Osteoblast (primary cell): ENCODE measurements around the gene TULP4. TPM values are rescaled to one million over a fixed set of nuclear protein-coding genes. Genes with fewer than 3 reads are reported as not detected.

Experiments
- DNase-seq: peaks from one replicate; pipeline ENCODE4 v3.0.0; 2011; ENCODE audit warnings: low spot score, mixed read lengths; ENCODE audit not compliant: insufficient read length; ENCODE audit errors: missing footprints
- H2AFZ ChIP-seq: 2 replicates; pipeline ENCODE4 v1.6.0; 2011; ENCODE audit warnings: mild to moderate bottlenecking, low read length
- H3K27ac ChIP-seq: 2 replicates; pipeline ENCODE4 v1.5.1; 2011; ENCODE audit warnings: mild to moderate bottlenecking, low read depth, low read length, moderate library complexity
- H3K27me3 ChIP-seq: 2 replicates; pipeline ENCODE4 v1.6.0; 2012; ENCODE audit warnings: mild to moderate bottlenecking, control low read depth, inconsistent platforms, low read length, moderate library complexity; ENCODE audit not compliant: insufficient read depth
- H3K36me3 ChIP-seq: 2 replicates; pipeline ENCODE4 v1.5.1; 2011; ENCODE audit warnings: mild to moderate bottlenecking, low read length, control low read depth, moderate library complexity; ENCODE audit not compliant: insufficient read depth
- H3K4me1 ChIP-seq: 2 replicates; pipeline ENCODE4 v1.5.1; 2011; ENCODE audit warnings: mild to moderate bottlenecking, low read length, control low read depth, moderate library complexity; ENCODE audit not compliant: insufficient read depth
- H3K4me2 ChIP-seq: 2 replicates; pipeline ENCODE4 v1.6.0; 2011; ENCODE audit warnings: mild to moderate bottlenecking, low read length; ENCODE audit not compliant: insufficient read depth
- H3K4me3 ChIP-seq: fragments of 200-600 bp; sonication (generic); 3 replicates; pipeline ENCODE4 v1.5.1; 2012; ENCODE audit warnings: mild to moderate bottlenecking, low read length, inconsistent platforms; ENCODE audit not compliant: insufficient read depth
- H3K79me2 ChIP-seq: 2 replicates; pipeline ENCODE4 v1.6.0; 2012; ENCODE audit warnings: mild to moderate bottlenecking, low read length, control low read depth, inconsistent platforms; ENCODE audit not compliant: insufficient read depth
- H3K9me3 ChIP-seq: 2 replicates; pipeline ENCODE4 v1.5.1; 2011; ENCODE audit warnings: low read depth, low read length, control low read depth
- H4K20me1 ChIP-seq: 2 replicates; pipeline ENCODE4 v1.6.0; 2012; ENCODE audit warnings: mild to moderate bottlenecking, low read length, control low read depth; ENCODE audit not compliant: insufficient read depth
- total RNA-seq: library from RNA; depleted of rRNA; stranded (reverse); fragments of >200 nt; gene quantifications from 2 replicates; pipeline ENCODE4 v1.2.3, GENCODE V29; 2012
- TF ChIP-seq, protein P1 (sequence below): IDR thresholded peaks from 2 replicates; pipeline ENCODE4 v1.5.1; 2011; ENCODE audit warnings: mild to moderate bottlenecking, low read depth, low read length, moderate library complexity; ENCODE audit errors: extremely low read depth

The TULP4 gene
- total RNA-seq, 1 donor = 172 TPM

DNA sequence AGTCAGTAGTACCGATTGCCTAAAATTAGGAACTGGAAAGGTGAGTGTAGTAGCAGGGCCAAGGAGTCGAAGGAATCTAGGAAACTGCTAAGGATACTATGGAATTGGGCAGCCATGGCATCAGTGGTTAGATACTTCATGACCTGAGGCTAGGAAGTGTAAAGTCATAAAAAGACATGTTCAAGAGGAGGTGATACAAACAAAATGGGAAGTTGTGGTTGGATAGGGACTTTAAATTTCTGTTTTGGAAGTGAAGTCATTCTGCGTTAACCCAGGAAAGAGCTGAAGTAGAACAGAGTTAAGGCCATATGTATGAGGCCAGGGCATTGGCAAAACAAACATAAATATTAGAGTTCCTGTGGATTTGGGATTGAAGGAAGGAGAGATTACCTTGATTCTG, 159.1 kb downstream of the TULP4 start:
- TF ChIP-seq, protein P1, sequence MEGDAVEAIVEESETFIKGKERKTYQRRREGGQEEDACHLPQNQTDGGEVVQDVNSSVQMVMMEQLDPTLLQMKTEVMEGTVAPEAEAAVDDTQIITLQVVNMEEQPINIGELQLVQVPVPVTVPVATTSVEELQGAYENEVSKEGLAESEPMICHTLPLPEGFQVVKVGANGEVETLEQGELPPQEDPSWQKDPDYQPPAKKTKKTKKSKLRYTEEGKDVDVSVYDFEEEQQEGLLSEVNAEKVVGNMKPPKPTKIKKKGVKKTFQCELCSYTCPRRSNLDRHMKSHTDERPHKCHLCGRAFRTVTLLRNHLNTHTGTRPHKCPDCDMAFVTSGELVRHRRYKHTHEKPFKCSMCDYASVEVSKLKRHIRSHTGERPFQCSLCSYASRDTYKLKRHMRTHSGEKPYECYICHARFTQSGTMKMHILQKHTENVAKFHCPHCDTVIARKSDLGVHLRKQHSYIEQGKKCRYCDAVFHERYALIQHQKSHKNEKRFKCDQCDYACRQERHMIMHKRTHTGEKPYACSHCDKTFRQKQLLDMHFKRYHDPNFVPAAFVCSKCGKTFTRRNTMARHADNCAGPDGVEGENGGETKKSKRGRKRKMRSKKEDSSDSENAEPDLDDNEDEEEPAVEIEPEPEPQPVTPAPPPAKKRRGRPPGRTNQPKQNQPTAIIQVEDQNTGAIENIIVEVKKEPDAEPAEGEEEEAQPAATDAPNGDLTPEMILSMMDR = no peak
- H3K36me3 ChIP-seq = peaks cover 2% of the 10 kb centered on the region
- no peaks in the 10 kb centered on the region for H4K20me1 ChIP-seq
- no peak overlapping the region for H3K4me3 ChIP-seq
- H3K4me2 ChIP-seq = no peak overlapping the region
- DNase-seq = no peak
- no peak overlapping the region for H2AFZ ChIP-seq
- H3K27me3 ChIP-seq = no peaks in the 10 kb centered on the region
- no peaks in the 10 kb centered on the region for H3K9me3 ChIP-seq
- H3K4me1 ChIP-seq = peaks cover 17% of the 10 kb centered on the region
- H3K79me2 ChIP-seq = no peaks in the 10 kb centered on the region
- no peak overlapping the region for H3K27ac ChIP-seq

DNA sequence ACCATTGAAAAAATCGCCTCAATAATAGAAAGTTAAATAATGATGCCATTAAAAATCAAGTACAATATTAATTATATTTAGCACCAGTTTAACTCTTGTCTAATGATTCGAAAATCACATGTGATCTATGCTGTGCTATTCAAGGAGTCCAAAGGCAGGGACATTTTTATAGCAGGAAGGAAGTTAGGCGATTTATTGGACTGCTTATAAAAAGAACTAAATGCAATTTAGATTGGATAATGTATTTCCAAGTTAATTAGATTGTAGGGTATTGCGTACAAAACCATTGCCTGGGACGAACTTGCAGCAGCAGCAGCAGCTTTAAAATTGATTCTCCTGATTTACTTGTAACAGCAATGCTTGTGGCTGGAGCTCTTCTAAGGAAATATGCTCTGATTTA, 160.2 kb downstream of the TULP4 start:
- peaks cover 17% of the 10 kb centered on the region for H3K4me1 ChIP-seq
- DNase-seq = no peak
- TF ChIP-seq, protein P1 = no peak

DNA sequence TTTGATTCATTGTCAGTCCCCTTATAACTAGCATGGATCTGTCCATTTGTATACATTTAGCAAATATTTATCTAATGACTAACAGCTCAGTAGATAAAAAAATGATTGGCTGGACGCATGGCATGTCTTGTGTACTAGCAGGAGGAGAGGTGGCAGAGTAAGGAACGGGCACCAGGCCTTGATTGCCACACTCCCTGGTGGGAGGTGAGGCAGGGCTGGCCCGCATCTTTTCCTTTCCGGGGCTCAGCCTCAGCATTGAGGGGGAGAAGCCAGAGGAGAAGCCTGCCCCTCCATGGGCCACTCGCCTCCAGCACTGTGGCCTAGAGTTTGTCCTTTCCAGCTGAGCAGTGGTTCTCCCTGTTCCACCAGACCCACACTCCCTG, 162.7 kb downstream of the TULP4 start:
- no peak overlapping the region for H2AFZ ChIP-seq
- H3K27me3 ChIP-seq = no peaks in the 10 kb centered on the region
- H3K27ac ChIP-seq = peak overlapping the region; percentile 67
- H3K79me2 ChIP-seq = no peaks in the 10 kb centered on the region
- H4K20me1 ChIP-seq = no peaks in the 10 kb centered on the region
- peak overlapping the region; percentile 28 for H3K4me2 ChIP-seq
- peak; percentile 85 for DNase-seq
- H3K4me3 ChIP-seq = no peak overlapping the region
- TF ChIP-seq, protein P1 = no peak
- no peaks in the 10 kb centered on the region for H3K9me3 ChIP-seq
- peaks cover 17% of the 10 kb centered on the region for H3K4me1 ChIP-seq
- peaks cover 8% of the 10 kb centered on the region for H3K36me3 ChIP-seq

More for the DNA sequence above, 160.2 kb downstream of the TULP4 start:
- no peak overlapping the region for H3K27ac ChIP-seq
- no peaks in the 10 kb centered on the region for H3K9me3 ChIP-seq
- no peaks in the 10 kb centered on the region for H3K79me2 ChIP-seq
- H3K4me3 ChIP-seq = no peak overlapping the region
- no peaks in the 10 kb centered on the region for H3K27me3 ChIP-seq
- H3K4me2 ChIP-seq = no peak overlapping the region
- H2AFZ ChIP-seq = no peak overlapping the region
- no peaks in the 10 kb centered on the region for H4K20me1 ChIP-seq
- peaks cover 6% of the 10 kb centered on the region for H3K36me3 ChIP-seq

DNA sequence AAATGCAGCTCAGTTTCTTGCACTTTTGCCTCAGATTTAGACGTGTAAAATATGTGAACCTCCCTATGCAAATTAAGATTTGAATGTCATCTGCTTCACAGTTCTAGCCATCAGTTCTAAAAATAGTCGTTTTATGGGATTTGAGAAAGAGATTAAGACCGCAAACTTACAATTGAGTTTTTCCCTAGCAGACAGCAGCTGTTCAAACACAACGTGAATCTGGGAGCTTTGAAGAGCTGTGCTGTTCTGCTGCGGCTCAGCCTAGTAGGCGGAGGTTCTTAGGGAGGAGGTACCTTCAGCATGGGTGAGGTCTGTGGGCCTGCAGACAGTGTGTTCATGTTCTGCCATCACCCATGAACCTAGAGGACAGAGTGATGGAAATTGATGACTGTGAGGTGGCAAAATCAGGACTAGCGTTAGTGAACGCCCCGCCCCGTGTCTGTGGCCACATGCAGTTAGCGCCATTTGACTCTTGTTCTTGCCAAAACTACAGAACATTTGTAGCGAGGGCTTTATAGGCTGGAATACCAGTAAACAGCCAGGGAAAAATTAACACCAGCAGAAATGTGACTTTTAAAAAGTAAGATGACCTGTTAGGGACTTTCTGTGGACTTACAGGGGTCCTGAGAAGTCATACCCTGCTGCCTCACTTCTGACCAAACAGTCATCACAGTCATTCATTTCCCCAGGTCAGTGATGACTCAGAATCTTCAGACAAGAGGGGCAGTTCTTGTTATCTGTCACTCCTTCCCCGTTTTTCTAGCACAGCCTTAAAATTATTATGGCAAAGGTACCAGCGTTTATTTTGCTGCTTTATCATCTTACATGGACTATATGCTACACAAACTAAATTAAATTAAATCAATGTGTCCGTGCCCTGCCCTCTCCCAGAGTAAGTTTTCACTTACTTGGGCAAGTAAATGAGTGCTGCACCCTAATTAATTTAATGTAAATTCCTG, 163.4 kb downstream of the TULP4 start:
- Histone ChIP-seq H3K36me3 (peaks cover 14% of the 10 kb centered on the region), H3K27me3 (no peaks in the 10 kb centered on the region), H3K79me2 (no peaks in the 10 kb centered on the region), H3K4me2 (peak overlapping the region; percentile 28), H4K20me1 (no peaks in the 10 kb centered on the region), H3K4me3 (no peak overlapping the region), H3K9me3 (no peaks in the 10 kb centered on the region), H3K4me1 (peaks cover 17% of the 10 kb centered on the region), H2AFZ (no peak overlapping the region), H3K27ac (peak overlapping the region; percentile 67)
- TF ChIP-seq, protein P1 = no peak
- peak; percentile 79 for DNase-seq
